ENCODE results near the gene MIOX.

DNA sequence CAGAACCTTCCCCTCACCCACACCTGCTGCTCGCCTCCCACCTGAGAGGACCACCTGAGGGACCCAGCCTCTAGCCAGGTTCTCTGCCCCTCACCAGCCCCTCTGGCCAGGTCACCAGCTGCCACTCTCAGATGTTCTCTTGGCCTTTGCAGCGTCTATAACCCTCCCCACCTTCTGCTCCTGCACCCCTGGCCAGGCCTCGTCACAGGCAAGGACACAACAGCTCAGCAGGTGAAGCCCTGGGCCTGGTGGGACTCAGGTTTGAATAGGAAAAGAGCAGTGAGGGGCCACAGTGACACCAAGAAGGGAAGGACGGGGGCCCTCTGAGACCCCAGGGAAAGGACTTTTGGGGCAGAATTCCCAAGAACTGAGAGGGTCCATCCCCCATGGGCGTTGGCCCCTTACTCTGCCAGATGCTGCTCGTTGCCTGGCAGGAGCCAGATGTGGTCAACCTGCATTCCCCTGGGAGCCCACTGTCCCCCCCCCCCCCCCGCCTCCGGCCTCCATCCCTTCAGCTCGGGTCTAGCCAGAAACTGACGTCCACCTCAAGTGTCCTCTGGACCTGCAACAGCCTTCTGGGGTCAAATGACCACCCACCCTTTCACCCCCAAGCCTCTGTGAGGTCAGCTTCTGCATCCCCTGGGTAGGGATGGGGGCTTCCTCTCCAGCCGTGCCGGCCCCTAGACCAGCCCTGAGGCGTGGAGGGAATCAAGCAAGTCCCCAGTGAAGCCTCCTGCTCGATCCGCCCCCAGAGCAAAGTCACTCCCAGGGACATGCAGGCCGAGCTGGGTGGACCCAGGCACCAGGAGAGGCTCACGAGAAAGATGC lies 40.6 kb upstream of the MIOX start:
- TF ChIP-seq NR2C1 (IDR thresholded peaks at IDR 0.05) (no peak), POLR2A (IDR thresholded peaks at IDR 0.05; ENCODE audit: low read depth, low read length) (peak; percentile 49), POLR2AphosphoS5 (IDR thresholded peaks at IDR 0.05; ENCODE audit: low read length) (no peak), POLR2AphosphoS2 (IDR thresholded peaks at IDR 0.05; ENCODE audit: low read depth, low read length) (no peak), CTCF (IDR thresholded peaks at IDR 0.05 in 2 of 3, conservative IDR thresholded peaks at IDR 0.05 in 1 of 3; ENCODE audit: control insufficient read depth in 2 of 3, extremely low read depth in 1 of 3, insufficient read depth in 1 of 3, low read depth in 3 of 3, low read length in 3 of 3) (no peak), EP300 (IDR thresholded peaks at IDR 0.05; ENCODE audit: borderline replicate concordance in 1 of 2, control insufficient read depth in 1 of 2, low read depth in 2 of 2, low read length in 2 of 2) (no peak)
